RPMI7951 (cell line): ENCODE data around the gene GPR132. TPM values are rescaled to one million over a fixed set of nuclear protein-coding genes. Genes with fewer than 3 reads are reported as not detected.
"Not testable (repeated sequence)": the region's sequence is repeated elsewhere in the genome, so short reads cannot be mapped to it uniquely, and the experiment has no call there.

Experiments used
- DNase-seq: peaks from one replicate; pipeline ENCODE4 v3.0.0-alpha.2; 2012; ENCODE audit warnings: low read depth
- total RNA-seq: library from RNA; depleted of rRNA; stranded (reverse); fragments of >200 nt; shearing (Covaris generic); gene quantifications from 2 replicates; pipeline ENCODE4 v1.2.3, GENCODE V29; 2014

Gene GPR132
- total RNA-seq, 1 experiment from 2014 or later, result under 0.01 TPM

DNA sequence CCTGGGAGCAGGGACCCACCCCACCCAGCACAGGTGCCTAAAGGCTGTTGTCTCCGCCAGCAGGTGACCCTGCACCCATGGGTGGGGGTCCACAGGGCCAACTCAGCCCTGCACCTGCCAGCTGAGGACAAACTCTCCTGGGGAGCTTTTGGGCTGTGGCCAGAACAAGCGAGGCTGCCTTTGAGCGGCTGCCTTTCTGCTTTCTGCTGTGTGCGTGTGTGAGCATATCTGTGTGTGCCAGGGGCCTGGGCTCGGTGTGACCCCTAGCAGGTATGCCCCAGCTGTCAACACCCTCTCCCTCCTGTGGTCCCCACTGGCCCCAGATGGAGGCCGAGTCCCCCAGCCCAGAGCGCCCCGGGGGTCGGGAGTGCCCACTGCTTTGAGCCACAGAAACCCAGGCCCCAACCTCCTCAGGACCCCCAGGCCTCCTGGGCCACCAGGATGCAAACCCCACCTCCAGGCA is 25.9 kb upstream of the GPR132 start:
- no peak for DNase-seq

- peak; percentile 63 for DNase-seq
Observed at GRCh38 chr14:105090493-105091053, 25.3 kb upstream of the GPR132 start.

- no peak for DNase-seq
Observed at GRCh38 chr14:105089746-105090492, 24.7 kb upstream of the GPR132 start.

- no peak for DNase-seq
Observed at GRCh38 chr14:105088812-105089745, 23.8 kb upstream of the GPR132 start.

- peak; percentile 62 for DNase-seq
Observed at GRCh38 chr14:105087963-105088811, 23.0 kb upstream of the GPR132 start.

- no peak for DNase-seq
Observed at GRCh38 chr14:105087308-105087962, 22.2 kb upstream of the GPR132 start.

DNA sequence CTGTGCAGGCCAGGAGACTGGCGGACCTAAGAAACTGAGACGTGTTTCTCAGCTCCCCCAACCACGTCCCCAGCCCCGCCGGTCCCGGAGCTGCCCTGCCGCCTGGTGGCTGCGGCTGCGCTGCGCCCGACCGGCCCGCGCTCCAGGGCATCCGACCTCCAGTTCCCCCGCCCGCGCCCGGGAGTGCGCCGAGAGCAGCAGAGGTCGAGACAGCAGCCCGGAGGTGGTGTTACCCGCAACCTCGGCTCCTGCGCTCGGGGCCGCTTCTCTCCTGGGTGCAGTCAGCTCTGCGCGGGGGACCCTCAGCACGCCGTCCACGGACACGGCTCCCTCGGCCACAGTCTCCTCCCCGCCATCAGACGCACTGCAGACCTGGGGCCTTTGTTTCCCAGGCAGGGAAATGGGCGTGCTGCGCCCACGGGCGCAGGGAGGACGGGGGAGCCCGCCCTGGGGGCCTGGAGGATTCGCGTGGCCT is 21.6 kb upstream of the GPR132 start:
- DNase-seq, result peak; percentile 55

DNA sequence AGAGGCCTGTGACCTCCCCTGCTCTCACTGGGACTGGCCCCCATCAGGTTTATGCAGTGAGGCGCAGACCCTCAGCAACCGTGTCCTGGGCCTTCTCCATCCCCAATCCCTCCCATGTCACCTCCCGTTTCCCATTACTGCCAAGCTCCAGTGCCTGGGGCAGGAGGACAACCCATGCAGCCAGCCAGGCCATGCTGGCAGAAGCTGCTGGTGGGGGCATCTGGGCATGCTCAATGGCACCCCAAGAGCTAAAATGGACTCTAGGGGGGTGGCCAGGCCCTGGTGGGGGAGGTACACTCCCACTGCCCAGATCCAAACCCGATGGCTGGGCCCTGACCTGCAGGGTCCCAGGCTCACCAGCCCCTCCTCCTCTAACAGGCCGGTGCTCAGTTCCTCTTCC is 20.5 kb upstream of the GPR132 start:
- no peak for DNase-seq

DNA sequence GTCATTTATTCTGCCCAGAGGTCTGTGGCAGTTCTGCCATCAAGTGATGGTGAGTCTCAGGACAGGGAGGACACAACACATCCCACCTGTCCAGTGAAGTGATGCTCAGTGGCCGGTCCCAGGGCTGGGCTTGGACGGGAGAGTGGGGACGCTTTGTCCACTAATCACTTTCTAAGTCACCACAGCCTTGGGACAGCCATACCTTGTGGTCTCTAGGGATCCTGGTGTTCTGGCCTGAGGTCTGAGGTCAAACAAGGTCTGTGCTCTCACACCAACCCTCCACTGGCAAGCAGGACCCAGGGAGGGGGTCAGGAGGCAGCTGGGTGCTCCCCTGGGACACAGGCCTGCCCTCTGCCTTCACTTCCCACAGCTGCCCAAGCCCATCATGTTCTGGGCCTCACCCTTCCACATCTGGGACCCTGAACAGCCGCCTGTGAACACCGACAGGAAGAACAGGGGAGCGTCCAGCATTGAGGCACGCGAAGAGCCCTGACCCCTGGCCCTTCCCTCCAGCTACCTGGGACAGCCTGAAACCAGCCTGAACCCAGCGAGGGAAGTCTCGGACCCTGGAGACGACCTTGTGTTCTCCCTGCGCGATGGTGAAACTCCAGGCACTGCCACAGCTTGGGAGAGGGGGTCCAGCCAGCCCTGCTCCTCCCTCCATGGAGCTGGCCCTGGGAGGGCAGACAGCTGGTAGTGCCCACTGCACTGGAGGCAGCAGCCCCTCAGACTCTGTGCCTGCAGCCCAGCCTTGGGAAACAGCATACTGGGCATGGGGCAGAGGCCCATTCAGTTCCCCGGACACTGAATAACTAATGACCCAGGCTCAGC is 19.7 kb upstream of the GPR132 start:
- no peak for DNase-seq

DNA sequence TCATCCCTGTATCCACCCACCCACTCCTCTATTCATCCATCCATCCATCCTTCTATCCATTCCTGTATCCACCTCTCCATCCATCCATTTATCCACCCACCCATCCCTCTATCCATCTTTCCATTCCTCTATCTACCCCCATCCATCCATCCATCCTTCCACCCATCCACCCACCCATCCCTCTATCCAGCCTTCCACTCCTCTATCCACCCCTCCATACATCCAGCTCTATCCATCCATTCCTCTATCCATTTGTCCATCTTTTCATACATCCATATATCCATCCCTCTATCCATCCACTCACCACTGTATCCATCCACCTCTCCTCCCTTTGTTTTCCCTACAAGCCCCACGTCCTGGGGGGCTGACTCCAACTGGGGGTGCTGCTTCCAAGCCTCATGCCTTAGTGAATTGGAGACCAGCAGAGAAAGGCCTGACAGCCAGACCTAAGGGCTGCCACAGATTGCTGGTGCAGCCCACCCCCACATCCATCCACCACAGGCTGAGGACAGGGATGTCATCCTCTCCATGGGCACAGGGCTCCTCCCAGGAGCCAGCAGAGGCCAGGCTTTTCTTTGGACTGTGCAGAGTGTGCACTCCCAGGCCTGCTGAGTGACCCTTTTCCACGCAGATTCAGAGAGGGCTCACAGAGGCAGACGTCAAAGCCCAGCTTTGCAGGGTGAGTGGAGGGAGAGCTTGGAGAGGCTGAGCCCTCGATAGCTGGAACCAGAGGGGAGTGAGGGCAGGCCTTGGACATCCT is 18.9 kb upstream of the GPR132 start:
- DNase-seq, result no peak

GRCh38 chr14:105082703-105083102 is 17.5 kb upstream of the GPR132 start:
- DNase-seq, result no peak

DNA sequence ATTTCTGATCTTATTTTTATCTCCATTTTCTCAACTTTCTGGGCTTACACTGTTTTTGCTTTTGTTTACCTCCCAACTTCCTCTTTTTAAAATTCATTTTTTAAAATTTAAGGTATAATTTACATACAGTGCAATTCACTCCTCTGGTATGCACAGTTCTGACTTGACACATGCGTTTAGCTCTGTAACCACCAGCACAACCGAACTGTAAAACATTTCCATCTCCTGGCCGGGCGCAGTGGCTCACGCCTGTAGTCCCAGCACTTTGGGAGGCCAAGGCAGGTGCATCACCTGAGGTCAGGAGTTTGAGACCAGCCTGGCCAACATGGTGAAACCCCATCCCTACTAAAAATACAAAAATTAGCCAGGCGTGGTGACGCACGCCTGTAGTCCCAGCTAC is 16.2 kb upstream of the GPR132 start:
- not testable (repeated sequence) for DNase-seq

GRCh38 chr14:105080161-105080560 is 14.9 kb upstream of the GPR132 start:
- DNase-seq, result no peak

DNA sequence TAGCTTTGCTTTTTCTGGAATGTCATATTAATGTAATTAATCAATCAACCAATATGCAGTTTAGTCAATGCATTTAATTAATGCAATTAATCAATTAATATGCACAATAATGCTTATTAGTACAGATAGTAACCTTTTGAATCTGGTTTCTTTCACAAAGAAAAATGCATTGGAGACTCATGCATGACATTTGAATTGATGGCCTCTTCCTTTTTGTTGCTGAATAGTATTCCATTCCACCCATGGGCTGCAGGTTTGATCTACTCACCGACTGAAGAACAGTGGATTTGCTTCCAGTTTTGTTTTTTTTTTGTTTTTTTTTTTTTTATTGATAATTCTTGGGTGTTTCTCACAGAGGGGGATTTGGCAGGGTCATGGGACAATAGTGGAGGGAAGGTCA is 13.1 kb upstream of the GPR132 start:
- DNase-seq, result no peak

DNA sequence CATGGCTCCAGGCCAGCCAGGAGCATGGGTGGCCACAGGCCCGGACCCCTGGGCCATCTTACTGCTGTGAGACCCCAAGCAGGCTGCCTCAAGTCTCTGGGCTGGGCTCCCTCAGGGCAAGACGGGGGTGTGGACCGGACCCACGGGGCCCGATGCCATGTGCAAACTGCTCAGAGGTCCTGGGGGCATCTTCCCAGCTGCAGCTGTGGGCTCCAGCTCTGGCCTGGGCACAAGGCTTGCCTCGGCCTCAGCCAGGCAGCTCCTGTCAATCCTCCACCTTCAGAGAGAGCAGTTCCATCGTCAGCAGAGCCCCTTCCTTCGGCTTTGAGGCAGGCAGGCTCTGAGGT is 12.4 kb upstream of the GPR132 start:
- DNase-seq, result no peak

DNA sequence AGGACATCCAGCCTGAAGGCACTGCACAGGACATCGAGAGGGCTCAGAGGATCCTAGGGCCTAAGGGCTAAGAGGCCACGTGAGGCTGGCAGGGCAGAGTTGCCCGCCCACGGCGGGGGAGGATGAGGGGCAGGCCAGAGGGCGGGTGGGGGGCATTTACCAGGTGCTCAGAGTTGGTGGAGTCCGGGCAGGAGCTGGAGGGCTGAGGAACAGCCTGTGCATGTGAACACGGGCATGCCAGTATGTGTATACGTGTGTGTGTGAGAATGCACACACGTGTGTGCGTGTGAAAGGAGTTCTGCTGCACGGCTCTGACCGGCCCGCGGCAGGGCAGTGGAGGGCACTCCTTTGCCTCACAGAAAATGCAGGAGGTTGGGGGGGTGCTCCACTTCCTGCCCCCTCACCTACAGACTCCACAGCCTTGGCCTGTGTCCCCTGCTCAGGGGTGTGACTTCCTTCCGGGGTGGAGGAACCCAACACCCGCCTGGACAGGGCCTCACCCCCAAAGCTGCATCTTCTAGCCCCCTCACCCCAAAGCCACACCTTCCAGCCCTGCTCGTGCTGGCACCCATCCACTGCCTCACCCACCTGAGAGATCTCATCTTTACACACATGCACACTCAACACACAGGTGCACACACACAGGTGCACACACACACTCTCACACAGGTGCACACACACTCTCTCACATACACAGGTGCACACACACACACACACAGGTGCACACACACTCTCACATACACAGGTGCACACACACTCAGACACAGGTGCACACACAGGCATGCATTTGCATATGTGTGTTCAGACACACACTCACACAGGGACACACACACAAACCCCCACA is 11.8 kb upstream of the GPR132 start:
- DNase-seq, result no peak

GRCh38 chr14:105076296-105076804 is 11.1 kb upstream of the GPR132 start:
- no peak for DNase-seq
